Testis (tissue), 3 donors: ENCODE measurements around the gene FRMD5. TPM values are rescaled to one million over a fixed set of nuclear protein-coding genes. Genes with fewer than 3 reads are reported as not detected.
A peak's percentile ranks its signal among the peaks of the same experiment; 100 is the strongest.

Source experiments
- DNase-seq: peaks from one replicate; pipeline ENCODE4 v3.0.0-alpha.2; 2019
- H3K27ac ChIP-seq, 2 donors: fragments of 200-600 bp; sonication (generic); one replicate each; pipeline ENCODE4 v1.5.1; 2019
- H3K27me3 ChIP-seq: fragments of 200-600 bp; sonication (generic); one replicate; pipeline ENCODE4 v1.5.1; 2019
- H3K36me3 ChIP-seq: fragments of 200-600 bp; sonication (generic); one replicate; pipeline ENCODE4 v1.5.1; 2017; ENCODE audit warnings: low read depth; ENCODE audit errors: missing control alignments
- H3K4me1 ChIP-seq: fragments of 200-600 bp; sonication (generic); one replicate; pipeline ENCODE4 v1.5.1; 2019
- H3K4me3 ChIP-seq, 2 donors: fragments of 200-600 bp; sonication (generic); one replicate each; pipeline ENCODE4 v1.5.1; 2017 to 2019
- H3K9me3 ChIP-seq: fragments of 200-600 bp; sonication (generic); one replicate; pipeline ENCODE4 v1.5.1; 2017
- CTCF ChIP-seq, 3 experiments: fragments of 450-650 bp in 2 of 3; fragments of 200-600 bp in 1 of 3; sonication (generic) in 1 of 3; IDR thresholded peaks; one replicate each; pipeline ENCODE4 v1.5.1; 2016 to 2019; ENCODE audit warnings: antibody characterized with exemption in 3 of 3, mild to moderate bottlenecking in 2 of 3, moderate library complexity in 1 of 3
- POLR2A ChIP-seq: fragments of 450-650 bp; IDR thresholded peaks from one replicate; pipeline ENCODE4 v1.6.1; 2017; ENCODE audit warnings: antibody characterized with exemption, mild to moderate bottlenecking, moderate library complexity
- WGBS, 2 donors: methylation state at CpG; one replicate each; pipeline ENCODE4 v1.1.5; 2018; 5-methylcytosine and 5-hydroxymethylcytosine counted together
- intact Hi-C: fragments of 100-400 bp; cut with DNase I; formaldehyde crosslinking; loops from one replicate; pipeline ENCODE4 v1.15.1; 2023; ENCODE audit warnings: low total_unique reads
- polyA plus RNA-seq: library from polyadenylated mRNA; stranded (reverse); fragments of 350-450 nt; fragmentation: Illumina TruSeq; extraction: RNeasy Lipid Tissue Mini Kit (QIAGEN cat#74804); gene quantifications from one replicate; pipeline ENCODE4 v1.2.3, GENCODE V29; 2014; ENCODE audit warnings: low read depth, low replicate concordance; ENCODE audit not compliant: insufficient read depth
- total RNA-seq, 2 donors: library from RNA; depleted of rRNA; stranded (reverse); fragments of >200 nt; gene quantifications; one replicate each; pipeline ENCODE4 v1.2.3, GENCODE V29; 2016

Gene FRMD5
- total and polyA plus RNA-seq, 3 donors from 2014 or later, result 10.5 to 12.3 (median 10.6) TPM

DNA sequence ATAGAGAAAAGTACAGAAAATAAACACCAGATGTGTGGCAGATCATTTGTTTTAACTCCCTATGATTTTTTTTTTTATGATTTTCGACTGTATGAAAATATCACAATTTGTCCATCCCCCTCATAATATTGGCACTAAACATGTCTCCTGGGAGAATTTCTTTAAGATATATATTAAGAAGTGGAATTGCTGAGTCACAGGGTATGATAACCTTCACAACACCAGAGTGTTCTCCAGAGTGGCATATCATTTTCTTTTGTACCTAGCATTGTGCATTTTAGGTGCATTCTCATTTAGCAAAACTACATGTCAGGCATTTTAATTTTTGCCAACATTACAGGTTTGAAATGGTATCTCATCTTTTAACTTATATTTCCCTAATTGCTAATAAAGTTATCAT lies 170.9 kb downstream of the FRMD5 start:
- intact Hi-C loops, result no loop called here
- no peak for DNase-seq

DNA sequence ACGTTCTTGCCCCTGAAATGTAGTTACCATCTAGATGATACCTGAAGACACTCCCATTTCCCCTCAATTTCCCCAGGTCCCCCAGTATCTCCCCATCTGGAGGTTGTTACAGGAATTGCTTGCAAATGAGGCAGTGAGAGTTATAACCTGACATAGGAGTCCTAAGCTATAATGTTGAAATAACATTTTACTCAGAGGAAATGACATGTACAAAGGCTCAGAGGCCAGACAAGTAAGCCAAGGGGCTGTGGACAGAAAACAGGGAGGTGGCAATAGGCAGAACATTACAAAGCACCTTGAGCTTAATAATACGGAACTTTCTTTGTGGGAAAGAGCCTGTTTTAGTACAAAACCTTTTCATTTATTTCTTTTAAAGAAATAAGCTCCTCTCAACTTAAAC lies 171.9 kb downstream of the FRMD5 start:
- Histone ChIP-seq H3K27me3 (no peaks in the 10 kb centered on the region), H3K4me1 (no peaks in the 10 kb centered on the region), H3K4me3 (no peak overlapping the region), H3K27ac (no peak overlapping the region), H3K36me3 (no peaks in the 10 kb centered on the region), H3K9me3 (no peaks in the 10 kb centered on the region)
- no peak for DNase-seq
- intact Hi-C loops, result no loop called here
- TF ChIP-seq POLR2A (no peak), CTCF (IDR thresholded peaks at IDR 0.05) (no peak)
- 88 to 91% methylated on average over 2 of the region's 2 CpGs for WGBS, 2 donors

More for the DNA sequence above, 170.9 kb downstream of the FRMD5 start:
- Histone ChIP-seq H3K27me3 (no peaks in the 10 kb centered on the region), H3K27ac (no peak overlapping the region), H3K4me3 (no peak overlapping the region), H3K36me3 (no peaks in the 10 kb centered on the region), H3K9me3 (no peaks in the 10 kb centered on the region), H3K4me1 (no peaks in the 10 kb centered on the region)
- TF ChIP-seq POLR2A (no peak), CTCF (IDR thresholded peaks at IDR 0.05) (no peak)
- 64 to 78% methylated on average over 1 of the region's 1 CpG for WGBS, 2 donors

GRCh38 chr15:44018151-44018550 lies 176.9 kb downstream of the FRMD5 start:
- DNase-seq, result no peak
- Histone ChIP-seq H3K9me3 (no peaks in the 10 kb centered on the region), H3K4me3 (no peak overlapping the region), H3K27me3 (no peaks in the 10 kb centered on the region), H3K4me1 (no peaks in the 10 kb centered on the region), H3K27ac (no peak overlapping the region), H3K36me3 (no peaks in the 10 kb centered on the region)
- intact Hi-C loops, result no loop called here
- 91 to 94% methylated on average over 2 of the region's 2 CpGs for WGBS, 2 donors
- TF ChIP-seq POLR2A, result no peak
- no peak for TF ChIP-seq CTCF (IDR thresholded peaks at IDR 0.05)

- H3K4me3 ChIP-seq, result no peak overlapping the region
- no peaks in the 10 kb centered on the region for H3K4me1 ChIP-seq
- no peak for TF ChIP-seq POLR2A
- TF ChIP-seq CTCF (IDR thresholded peaks at IDR 0.05), result no peak
- peak; percentile 35 for DNase-seq
- H3K9me3 ChIP-seq, result no peaks in the 10 kb centered on the region
- intact Hi-C loops, result no loop called here
- WGBS, 2 donors, result 28 to 52% methylated on average over 3 of the region's 3 CpGs
- no peak overlapping the region for H3K27ac ChIP-seq
- no peaks in the 10 kb centered on the region for H3K36me3 ChIP-seq
- no peaks in the 10 kb centered on the region for H3K27me3 ChIP-seq
These were observed 179.3 kb downstream of the FRMD5 start for GRCh38 chr15:44015545-44016305.

GRCh38 chr15:44011238-44011854 lies 183.7 kb downstream of the FRMD5 start:
- intact Hi-C loops, result no loop called here
- Histone ChIP-seq H3K9me3 (no peaks in the 10 kb centered on the region), H3K4me1 (no peaks in the 10 kb centered on the region), H3K27me3 (no peaks in the 10 kb centered on the region), H3K4me3 (no peak overlapping the region), H3K27ac (no peak overlapping the region), H3K36me3 (no peaks in the 10 kb centered on the region)
- no peak for DNase-seq
- 82 to 86% methylated on average over 5 of the region's 5 CpGs for WGBS, 2 donors
- no peak for TF ChIP-seq POLR2A
- TF ChIP-seq CTCF (IDR thresholded peaks at IDR 0.05), result no peak
